Measurements from ENCODE around the gene LDB2. TPM values are rescaled to one million over a fixed set of nuclear protein-coding genes. Genes with fewer than 3 reads are reported as not detected.

Gene LDB2
- total RNA-seq, 3 donors from 2014 or later = 4.7 to 19.9 (median 9.3) TPM

GRCh38 chr4:16884673-16885460 lies 13.6 kb downstream of the LDB2 start:
- DNase-seq = no peak
- Histone ChIP-seq H3K4me1 (ENCODE audit: low read depth) (no peaks in the 10 kb centered on the region), H3K36me3 (ENCODE audit: low read depth) (no peaks in the 10 kb centered on the region), H3K9me3 (no peaks in the 10 kb centered on the region), H3K4me3 (no peak overlapping the region)
- intact Hi-C loops (cut with DNase I, micrococcal nuclease) = no loop called here
- ATAC-seq = no peak
- TF ChIP-seq, protein P1, sequence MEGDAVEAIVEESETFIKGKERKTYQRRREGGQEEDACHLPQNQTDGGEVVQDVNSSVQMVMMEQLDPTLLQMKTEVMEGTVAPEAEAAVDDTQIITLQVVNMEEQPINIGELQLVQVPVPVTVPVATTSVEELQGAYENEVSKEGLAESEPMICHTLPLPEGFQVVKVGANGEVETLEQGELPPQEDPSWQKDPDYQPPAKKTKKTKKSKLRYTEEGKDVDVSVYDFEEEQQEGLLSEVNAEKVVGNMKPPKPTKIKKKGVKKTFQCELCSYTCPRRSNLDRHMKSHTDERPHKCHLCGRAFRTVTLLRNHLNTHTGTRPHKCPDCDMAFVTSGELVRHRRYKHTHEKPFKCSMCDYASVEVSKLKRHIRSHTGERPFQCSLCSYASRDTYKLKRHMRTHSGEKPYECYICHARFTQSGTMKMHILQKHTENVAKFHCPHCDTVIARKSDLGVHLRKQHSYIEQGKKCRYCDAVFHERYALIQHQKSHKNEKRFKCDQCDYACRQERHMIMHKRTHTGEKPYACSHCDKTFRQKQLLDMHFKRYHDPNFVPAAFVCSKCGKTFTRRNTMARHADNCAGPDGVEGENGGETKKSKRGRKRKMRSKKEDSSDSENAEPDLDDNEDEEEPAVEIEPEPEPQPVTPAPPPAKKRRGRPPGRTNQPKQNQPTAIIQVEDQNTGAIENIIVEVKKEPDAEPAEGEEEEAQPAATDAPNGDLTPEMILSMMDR (IDR thresholded peaks at IDR 0.05) = no peak

- intact Hi-C loops (cut with DNase I, micrococcal nuclease) = no loop called here
- ATAC-seq (no peak), DNase-seq (no peak)
- Histone ChIP-seq H3K4me3 (no peak overlapping the region), H3K36me3 (ENCODE audit: low read depth) (no peaks in the 10 kb centered on the region), H3K9me3 (no peaks in the 10 kb centered on the region), H3K4me1 (ENCODE audit: low read depth) (no peaks in the 10 kb centered on the region)
- TF ChIP-seq, protein P1 (IDR thresholded peaks at IDR 0.05) = no peak
Observed at GRCh38 chr4:16883806-16884205, 14.6 kb downstream of the LDB2 start.

GRCh38 chr4:16881151-16881884 lies 17.1 kb downstream of the LDB2 start:
- Histone ChIP-seq H3K4me3 (no peak overlapping the region), H3K4me1 (ENCODE audit: low read depth) (no peaks in the 10 kb centered on the region), H3K36me3 (ENCODE audit: low read depth) (no peaks in the 10 kb centered on the region), H3K9me3 (no peaks in the 10 kb centered on the region)
- TF ChIP-seq, protein P1 (IDR thresholded peaks at IDR 0.05) = no peak
- intact Hi-C loops (cut with DNase I, micrococcal nuclease) = no loop called here
- ATAC-seq (no peak), DNase-seq (no peak)

GRCh38 chr4:16875487-16875886 lies 23.0 kb downstream of the LDB2 start:
- H3K9me3 ChIP-seq = no peaks in the 10 kb centered on the region
- TF ChIP-seq, protein P1 (IDR thresholded peaks at IDR 0.05) = no peak
- ATAC-seq (no peak), DNase-seq (no peak)
- intact Hi-C loops (cut with DNase I, micrococcal nuclease) = no loop called here
- H3K4me3 ChIP-seq = no peak overlapping the region
- no peaks in the 10 kb centered on the region for H3K4me1 ChIP-seq (ENCODE audit: low read depth)
- H3K36me3 ChIP-seq (ENCODE audit: low read depth) = no peaks in the 10 kb centered on the region

DNA sequence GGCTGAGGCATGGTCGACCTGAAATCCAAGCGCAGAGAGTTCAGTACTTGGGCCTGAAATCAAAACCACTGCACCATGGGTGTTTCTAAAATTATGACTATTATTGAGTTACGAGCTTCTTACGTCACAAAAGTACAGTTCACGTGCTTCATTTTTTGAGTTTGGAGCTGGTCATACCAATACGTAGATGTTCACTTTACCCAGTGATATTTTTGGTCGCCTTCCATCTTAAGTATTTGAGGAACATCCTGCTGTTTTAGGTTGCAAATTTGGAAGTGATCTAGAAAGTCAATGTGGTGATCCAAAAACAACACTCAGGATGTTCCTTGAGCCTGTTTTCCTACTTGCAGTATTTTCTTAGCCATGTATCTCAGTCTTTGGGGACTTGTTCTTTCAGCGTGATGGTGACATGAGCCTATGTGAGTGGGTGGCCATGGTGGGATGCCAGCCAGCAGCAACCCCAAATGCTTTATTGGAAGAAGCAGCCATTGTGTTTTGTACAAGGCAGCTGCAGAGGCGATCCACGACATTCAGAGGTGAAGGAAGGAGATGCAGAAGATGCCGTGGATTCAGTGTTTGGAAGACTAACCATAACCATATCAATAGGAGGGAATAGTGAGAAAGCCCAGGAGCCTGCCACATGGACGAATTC lies 28.7 kb downstream of the LDB2 start:
- ATAC-seq (no peak), DNase-seq (no peak)
- TF ChIP-seq, protein P1 (IDR thresholded peaks at IDR 0.05) = no peak
- no peaks in the 10 kb centered on the region for H3K9me3 ChIP-seq
- intact Hi-C loops (cut with DNase I, micrococcal nuclease) = no loop called here
- H3K4me1 ChIP-seq (ENCODE audit: low read depth) = no peaks in the 10 kb centered on the region
- no peaks in the 10 kb centered on the region for H3K36me3 ChIP-seq (ENCODE audit: low read depth)
- H3K4me3 ChIP-seq = no peak overlapping the region

Measured in mucosa of descending colon (tissue), 3 donors.